ENCODE measurements around the gene ATF6B. TPM values are rescaled to one million over a fixed set of nuclear protein-coding genes. Genes with fewer than 3 reads are reported as not detected.

ATF6B gene
- polyA plus RNA-seq (ENCODE audit: insufficient read length in 10 of 10), result 10 to 100 TPM; 33.0 to 55.9 (median 41.5) TPM
- long read RNA-seq, donor 1, transcript ATF6B-216 (8 exons, 1,176 nt), result major isoform, 8 of 19 reads
- long read RNA-seq, donor 1, partial matches to known transcripts, result 5 of 19 reads
- long read RNA-seq, donor 1, other reads (novel, unspliced or antisense), result 0 of 19 reads
- long read RNA-seq, donor 2, partial matches to known transcripts, result 0 of 6 reads
- long read RNA-seq, donor 2, other reads (novel, unspliced or antisense), result 0 of 6 reads
- long read RNA-seq, donor 3, result 0 reads
- long read RNA-seq, donor 4, partial matches to known transcripts, result 0 of 8 reads
- long read RNA-seq, donor 4, other reads (novel, unspliced or antisense), result 0 of 8 reads
- long read RNA-seq, donor 5, transcript ATF6B-216 (8 exons, 1,176 nt), result major isoform, 8 of 31 reads
- long read RNA-seq, donor 5, transcript ATF6B-212 (5 exons, 564 nt), result major isoform, 8 of 31 reads
- long read RNA-seq, donor 5, partial matches to known transcripts, result 12 of 31 reads
- long read RNA-seq, donor 5, other reads (novel, unspliced or antisense), result 0 of 31 reads
- long read RNA-seq, donor 6, transcript ATF6B-210 (18 exons, 2,620 nt), result major isoform, 5 of 21 reads
- long read RNA-seq, donor 6, partial matches to known transcripts, result 9 of 21 reads
- long read RNA-seq, donor 6, other reads (novel, unspliced or antisense), result 0 of 21 reads
- long read RNA-seq, donor 7, transcript ATF6B-210 (18 exons, 2,620 nt), result major isoform, 11 of 39 reads
- long read RNA-seq, donor 7, transcript ATF6B-216 (8 exons, 1,176 nt), result minor isoform, 5 of 39 reads
- long read RNA-seq, donor 7, partial matches to known transcripts, result 18 of 39 reads
- long read RNA-seq, donor 7, other reads (novel, unspliced or antisense), result 0 of 39 reads
- long read RNA-seq, donor 8, partial matches to known transcripts, result 0 of 9 reads
- long read RNA-seq, donor 8, other reads (novel, unspliced or antisense), result 0 of 9 reads
- long read RNA-seq, donor 9, partial matches to known transcripts, result 0 of 2 reads
- long read RNA-seq, donor 9, other reads (novel, unspliced or antisense), result 0 of 2 reads

DNA sequence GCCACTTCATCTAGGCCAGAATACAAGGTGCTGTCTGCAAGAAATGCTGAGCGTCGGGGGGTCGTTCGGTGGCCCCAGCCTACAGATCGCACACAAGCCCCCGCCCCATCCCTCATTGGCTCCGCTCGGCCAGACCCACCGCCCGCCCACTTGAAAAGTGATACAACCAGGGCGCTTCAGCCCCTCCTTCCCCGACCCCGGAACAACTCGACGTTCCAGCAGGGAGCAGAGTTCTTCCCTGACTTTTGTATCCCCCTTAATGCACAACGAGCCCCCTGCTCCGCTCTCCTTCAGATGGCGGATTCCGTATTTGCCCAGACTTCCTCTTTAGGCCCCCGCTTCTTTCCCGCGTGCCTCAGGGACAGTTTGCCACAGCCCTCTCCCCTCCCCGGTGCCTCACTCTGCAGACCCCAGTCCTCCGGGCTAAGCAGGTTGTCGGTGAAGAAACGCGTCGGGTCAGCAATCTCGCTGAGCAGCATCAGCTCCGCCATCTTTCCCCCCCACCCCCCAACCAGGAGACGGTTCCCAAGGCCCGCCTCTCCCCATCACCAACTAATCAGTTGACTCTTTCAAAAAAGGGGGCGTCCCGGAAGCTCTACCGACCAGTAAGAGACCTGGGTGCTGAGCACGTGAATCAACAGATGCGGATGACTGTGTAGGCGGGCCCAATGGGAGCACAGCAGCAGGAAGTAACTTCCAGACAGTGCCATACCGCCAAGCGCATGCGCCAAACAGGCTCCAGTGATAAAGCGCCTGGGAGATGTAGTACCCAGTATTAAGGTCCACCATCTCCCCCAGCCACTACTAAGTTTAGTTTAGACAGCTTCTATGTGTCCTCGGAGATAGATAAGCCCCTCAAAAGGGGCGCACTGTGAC, at the start of gene ATF6B:
ATF6B (minus strand) TSS at position 530 of the 876 bp plus-strand sequence; CDS start at position 491, 39 bp downstream.
- DNase-seq, result peak; percentile 99 to 100 (median 99)

DNA sequence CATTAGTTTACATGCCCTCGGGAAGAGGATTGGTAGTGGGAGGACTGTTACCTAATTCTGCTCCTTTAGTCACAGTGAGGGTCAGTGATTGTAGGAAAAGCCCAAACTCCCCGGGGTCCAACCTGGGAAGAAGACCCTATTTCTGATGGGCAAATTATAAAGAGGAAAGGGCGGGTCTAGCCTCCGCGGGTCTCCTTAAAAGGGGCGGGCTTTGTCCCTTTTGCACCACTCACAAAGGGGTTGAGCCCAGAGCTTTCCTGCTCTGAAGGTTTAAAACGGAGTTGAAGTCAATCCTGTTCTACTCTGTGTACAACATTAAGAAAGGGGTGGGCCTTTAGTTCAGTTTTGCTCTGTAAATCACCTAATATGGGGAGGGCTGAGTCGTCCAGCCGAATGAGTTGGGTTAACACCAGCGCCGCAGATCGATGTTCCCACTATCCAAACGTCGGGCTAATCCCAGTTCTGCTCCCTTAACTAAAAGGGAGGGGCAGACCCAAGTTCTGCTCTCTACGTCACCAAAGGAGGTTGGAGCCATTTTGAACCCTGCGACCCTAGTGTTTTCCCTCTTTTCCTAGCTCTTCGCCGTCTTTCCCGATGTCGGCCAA, 49.2 kb upstream of the ATF6B start:
- DNase-seq, result no peak

DNA sequence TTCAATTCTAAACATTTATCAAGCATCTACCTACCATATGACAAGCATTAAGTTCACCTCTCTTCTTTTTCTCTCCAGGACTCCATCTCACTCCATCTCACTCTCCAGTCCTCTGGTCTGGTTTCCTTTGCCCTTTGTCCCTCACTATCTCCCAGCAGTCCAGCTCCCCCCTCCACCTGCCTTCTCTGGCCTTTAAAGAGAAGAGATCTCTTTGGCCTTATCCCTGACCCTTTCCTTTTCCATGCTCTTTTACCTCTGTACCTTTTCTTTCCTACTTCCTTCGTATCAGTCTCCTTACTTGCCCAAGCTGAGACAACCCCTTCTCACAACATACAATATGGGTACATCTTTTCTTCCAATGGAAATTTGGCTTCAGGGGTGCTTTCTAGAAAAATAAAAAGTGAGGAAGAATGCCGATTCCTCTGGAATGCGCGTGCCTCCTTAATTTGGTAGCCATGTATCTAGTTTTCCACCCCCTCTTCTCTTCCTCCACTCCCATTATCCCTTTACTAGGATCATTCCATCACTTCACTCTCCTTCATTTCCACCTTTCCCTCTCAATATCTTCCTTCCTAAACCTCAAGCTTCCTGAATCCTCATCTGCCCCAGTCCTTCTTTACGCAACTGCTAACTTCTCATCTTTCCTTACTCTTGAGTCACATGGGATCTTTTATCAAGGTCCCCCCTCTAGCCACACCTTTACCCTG, 48.6 kb upstream of the ATF6B start:
- DNase-seq, result no peak

- peak; percentile 97 to 99 (median 98) for DNase-seq
Measured at GRCh38 chr6:32175711-32176475, 47.8 kb upstream of the ATF6B start, which contains the start of gene AGPAT1. TSS of gene AGPAT1 (minus strand) at chr6:32176084. CDS start at chr6:32171496, 4,588 bp downstream.

GRCh38 chr6:32175322-32175710, 47.3 kb upstream of the ATF6B start:
- no peak for DNase-seq

GRCh38 chr6:32174416-32174815, 46.4 kb upstream of the ATF6B start:
- DNase-seq, result peak in 1 of 3 donors; percentile 0

DNA sequence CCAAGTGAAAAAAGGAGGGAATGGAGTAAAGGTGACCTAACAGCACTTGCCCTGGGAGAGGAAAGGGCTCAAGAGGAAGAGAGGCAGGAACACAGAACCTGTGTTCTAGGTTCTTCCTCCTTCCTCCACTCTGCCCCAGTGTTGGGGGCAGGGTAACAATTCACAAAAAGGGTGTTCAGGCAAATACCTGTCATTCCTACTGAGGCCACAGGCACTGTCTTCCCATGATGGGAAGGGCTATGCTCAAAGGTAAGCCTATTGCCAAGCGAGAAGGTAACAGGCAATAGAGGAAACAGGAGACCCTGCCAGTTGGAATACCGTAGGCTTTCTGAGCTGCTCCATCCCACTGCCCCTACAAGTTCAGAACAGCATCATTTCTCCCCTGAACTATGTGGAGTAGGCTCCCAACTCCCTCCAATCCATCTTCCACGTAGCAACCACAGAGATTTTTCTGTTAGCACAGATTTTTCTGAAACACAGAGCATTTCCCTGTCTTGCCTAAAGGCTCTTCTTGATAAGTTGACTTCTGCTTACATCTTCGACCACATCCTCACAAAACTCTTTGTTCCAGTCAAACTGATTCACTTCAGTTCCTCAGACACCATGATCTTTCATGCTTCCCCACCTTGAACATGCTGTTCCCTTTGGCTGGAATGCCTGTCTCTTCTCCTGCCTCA, 45.1 kb upstream of the ATF6B start:
- DNase-seq, result peak in 1 of 3 donors; percentile 1

- DNase-seq, result no peak
Measured at GRCh38 chr6:32171234-32171633, 43.2 kb upstream of the ATF6B start.

DNA sequence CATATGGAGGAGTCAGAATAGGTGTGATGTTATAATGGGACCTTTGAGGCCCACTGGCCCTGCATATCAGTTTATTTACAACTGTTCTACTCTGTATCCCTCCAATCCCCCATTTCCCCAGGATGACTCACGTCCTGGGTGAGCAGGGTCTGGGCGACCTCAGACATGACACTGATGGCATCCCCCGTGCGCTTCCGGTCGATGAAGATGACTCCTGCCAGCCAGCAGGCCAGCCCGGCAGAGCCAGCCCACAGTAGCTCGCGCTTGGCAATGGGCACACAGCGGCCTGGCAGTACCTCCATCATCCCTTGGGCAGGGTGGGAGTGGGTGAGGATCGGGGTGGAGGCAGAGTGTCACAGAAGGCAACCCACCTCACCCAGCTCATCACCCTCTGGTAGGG, 42.2 kb upstream of the ATF6B start:
- no peak for DNase-seq

DNA sequence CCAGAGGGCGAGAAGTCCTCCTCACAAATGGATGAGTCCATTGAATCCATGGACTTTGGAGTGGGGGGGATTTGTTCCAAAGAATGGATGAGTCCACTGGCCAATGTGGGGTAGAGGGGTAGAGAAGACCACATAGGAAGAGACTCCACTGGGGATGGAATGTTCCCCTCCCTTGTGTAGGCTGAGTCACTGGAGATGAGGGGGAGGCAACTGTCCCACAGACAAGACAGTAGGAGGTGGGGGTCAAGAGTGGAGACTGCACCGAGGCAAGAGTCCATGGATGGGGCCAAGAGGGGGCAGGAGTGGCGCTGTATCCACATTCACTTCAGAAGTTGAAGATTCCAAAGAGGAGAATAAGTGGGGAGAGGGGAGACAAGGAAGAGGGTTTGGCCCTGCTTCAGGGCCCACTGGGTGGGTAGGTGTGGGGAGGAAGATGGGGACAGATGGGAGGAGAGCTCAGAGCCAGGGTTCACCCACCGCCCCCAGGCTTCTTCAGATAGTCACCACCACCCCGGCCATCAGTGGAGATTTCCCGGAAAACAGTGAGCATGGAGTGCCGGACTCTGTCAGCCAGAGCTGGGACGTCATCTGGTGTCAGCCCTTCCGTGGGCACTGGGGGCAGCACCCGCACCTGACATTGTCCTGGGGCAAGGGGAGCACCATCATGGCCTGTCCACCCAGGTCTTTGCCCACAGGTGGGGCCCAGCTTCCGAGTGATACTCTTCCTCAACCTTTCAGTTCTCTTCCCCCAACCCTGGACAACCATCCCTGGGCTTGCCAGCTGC, 41.0 kb upstream of the ATF6B start:
- DNase-seq, result no peak

- DNase-seq, result no peak
Measured at GRCh38 chr6:32168350-32168749, 40.3 kb upstream of the ATF6B start.

DNA sequence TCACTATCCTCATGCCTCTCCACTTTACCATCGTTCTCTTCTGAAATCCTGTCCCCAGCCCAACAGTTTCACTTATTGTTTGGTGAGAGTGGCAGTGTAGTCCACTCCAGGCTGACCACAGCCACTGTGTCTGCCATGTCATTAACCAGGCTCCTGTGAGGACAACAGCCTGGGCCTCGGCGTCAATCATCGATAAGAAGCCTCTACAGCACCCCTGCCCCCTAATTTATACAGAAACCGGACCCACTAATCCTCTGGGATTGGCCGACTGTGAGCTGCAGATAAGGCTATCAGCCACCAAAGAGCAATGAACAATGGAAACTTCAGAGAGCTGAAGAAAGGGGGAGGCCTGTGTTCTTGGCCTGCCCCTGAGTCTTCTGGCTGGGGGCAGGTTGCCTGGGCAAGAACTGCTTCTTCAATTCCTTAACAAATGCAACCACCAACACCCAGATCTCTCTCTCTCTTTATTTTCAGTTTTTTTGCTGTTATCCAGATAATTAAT, 39.8 kb upstream of the ATF6B start:
- no peak for DNase-seq

- no peak for DNase-seq
Measured at GRCh38 chr6:32167154-32167760, 39.2 kb upstream of the ATF6B start.

DNA sequence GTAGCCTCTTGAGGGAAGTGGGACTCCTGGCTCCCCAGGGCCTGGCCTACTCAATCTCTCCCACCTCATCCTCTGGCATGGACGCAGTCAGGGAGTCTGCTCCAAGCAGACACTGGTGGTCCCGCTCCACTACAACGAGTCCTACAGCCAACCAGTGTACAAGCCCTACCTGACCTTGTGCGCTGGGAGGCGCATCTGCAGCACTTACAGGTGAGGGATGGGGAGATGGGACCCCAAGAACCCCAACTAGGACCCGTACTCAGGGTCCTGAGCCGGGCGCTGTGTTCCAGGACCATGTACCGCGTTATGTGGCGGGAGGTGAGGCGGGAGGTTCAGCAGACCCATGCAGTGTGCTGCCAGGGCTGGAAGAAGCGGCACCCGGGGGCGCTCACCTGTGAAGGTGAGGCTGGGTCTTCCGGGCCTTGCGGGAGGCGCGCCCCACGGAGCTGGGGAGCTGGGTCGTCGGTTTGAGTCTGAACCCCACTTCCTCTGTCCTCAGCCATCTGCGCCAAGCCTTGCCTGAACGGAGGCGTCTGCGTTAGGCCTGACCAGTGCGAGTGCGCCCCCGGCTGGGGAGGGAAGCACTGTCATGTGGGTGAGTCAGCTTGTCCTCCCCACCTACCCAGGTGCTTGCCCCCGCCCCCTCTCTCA, 38.5 kb upstream of the ATF6B start:
- no peak for DNase-seq

- no peak for DNase-seq
Measured at GRCh38 chr6:32164295-32164694, 36.2 kb upstream of the ATF6B start, which contains the start of gene EGFL8. TSS of gene EGFL8 (plus strand) at chr6:32164595. CDS start at chr6:32166166, 1,571 bp downstream.

DNA sequence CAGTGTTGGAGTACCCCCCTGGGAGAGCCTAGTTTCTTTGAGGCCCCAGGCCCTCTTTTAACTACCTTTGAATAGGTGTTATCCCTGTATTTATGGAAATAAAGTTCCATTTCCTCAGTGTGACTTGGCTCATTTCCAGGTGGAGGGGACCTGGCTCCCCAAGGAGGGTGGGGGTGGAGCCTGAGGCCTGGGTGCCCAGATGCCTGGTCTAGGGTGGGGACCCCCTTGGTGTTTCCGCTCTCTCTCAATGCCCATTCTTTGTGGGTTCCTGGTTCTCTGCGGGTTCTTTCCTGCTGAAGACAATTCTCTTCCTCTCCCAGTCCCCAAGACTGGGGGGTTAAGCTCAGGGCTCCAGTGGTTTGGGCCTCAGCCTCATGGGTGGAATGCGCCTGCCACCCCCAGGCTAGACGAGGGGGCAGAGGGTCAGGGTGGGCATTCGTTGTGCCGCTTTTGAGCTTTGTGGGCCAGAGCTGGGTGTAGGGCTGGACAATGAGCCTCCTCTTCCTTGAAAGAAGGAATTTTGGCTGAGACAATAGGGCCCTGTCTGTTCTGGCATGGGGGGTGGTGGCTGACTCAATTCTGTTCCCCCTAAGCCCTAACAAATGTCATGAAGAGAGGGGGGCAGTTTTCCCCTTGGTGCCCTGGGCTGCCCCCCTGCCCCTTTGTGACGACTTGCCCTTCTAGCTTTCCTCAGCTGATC, 35.7 kb upstream of the ATF6B start:
- no peak for DNase-seq

All from muscle of back (tissue), 13 donors.